ENCODE measurements around the gene TWNK. TPM values are rescaled to one million over a fixed set of nuclear protein-coding genes. Genes with fewer than 3 reads are reported as not detected.

Gene TWNK
- polyA plus RNA-seq, 2 of the 4 experiments (the other 2 are of a cell fraction), result 21.1 to 34.7 TPM

GRCh38 chr10:100979791-100980272 is 7.5 kb upstream of the TWNK start (continued):
- TF ChIP-seq MAFK (IDR thresholded peaks at IDR 0.05; ENCODE audit: partially characterized antibody), result no peak
- no peak for TF ChIP-seq NR3C1 (IDR thresholded peaks at IDR 0.05)
- no peak for TF ChIP-seq CBX2 (IDR thresholded peaks at IDR 0.05; ENCODE audit: borderline replicate concordance, low read depth)

- no peak overlapping the region for H3K4me3 ChIP-seq
- CTCF ChIA-PET, result interaction anchor here (1.0 to 1.9 kb wide), 6 partner anchors 11 to 38 kb away, joined by 3 to 10 read pairs (median 6); partner anchors contain the start of gene SEMA4G
- no peaks in the 10 kb centered on the region for H3K9me3 ChIP-seq
- ATAC-seq (no peak), DNase-seq (ENCODE audit: low read depth in 1 of 2, low spot score in 1 of 2) (no peak), FAIRE-seq (no peak)
- TF ChIP-seq ATOH8 (CRISPR knock-in tag; IDR thresholded peaks at IDR 0.05; ENCODE audit: low read depth), result no peak
- no peak for TF ChIP-seq CHD4 (IDR thresholded peaks at IDR 0.05; ENCODE audit: borderline replicate concordance)
- no peak for TF ChIP-seq MAX (IDR thresholded peaks at IDR 0.05)
- no peak for TF ChIP-seq RFX5 (IDR thresholded peaks at IDR 0.05)
- no peak for TF ChIP-seq POLR2A (IDR thresholded peaks at IDR 0.05; ENCODE audit: low read length)
- no peak for TF ChIP-seq FOSB (CRISPR knock-in tag; IDR thresholded peaks at IDR 0.05)
- TF ChIP-seq HEYL (CRISPR knock-in tag; IDR thresholded peaks at IDR 0.05), result no peak
- TF ChIP-seq HMGXB4 (CRISPR knock-in tag; IDR thresholded peaks at IDR 0.05; ENCODE audit: borderline replicate concordance), result no peak
- no peak for TF ChIP-seq ELK1 (IDR thresholded peaks at IDR 0.05; ENCODE audit: low read depth, low read length)
- no peak for TF ChIP-seq EP300 (IDR thresholded peaks at IDR 0.05)
- TF ChIP-seq ZNF302 (CRISPR knock-in tag; IDR thresholded peaks at IDR 0.05), result no peak
- no peak overlapping the region for H3K27ac ChIP-seq
- H3K4me1 ChIP-seq, result peaks cover 3% of the 10 kb centered on the region; the same call in 2 of the 3 replicates
- H3K4me2 ChIP-seq, result no peak overlapping the region
- POLR2A ChIA-PET, result no interaction called here
- 68% methylated on average over 2 of the region's 2 CpGs for WGBS (ENCODE audit: missing lambda C conversion rate)
Measured at GRCh38 chr10:100980311-100980710, 7.0 kb upstream of the TWNK start.

GRCh38 chr10:100980711-100981110 is 6.6 kb upstream of the TWNK start:
- Histone ChIP-seq H3K4me1 (peaks cover 7% of the 10 kb centered on the region), H3K4me2 (no peak overlapping the region), H3K27ac (no peak overlapping the region), H3K4me3 (no peak overlapping the region), H3K9me3 (no peaks in the 10 kb centered on the region)
- FAIRE-seq, result no peak
- no peak for ATAC-seq
- 100% methylated on average over 7 of the region's 7 CpGs for WGBS (ENCODE audit: missing lambda C conversion rate)
- POLR2A ChIA-PET, result no interaction called here
- no peak for DNase-seq (ENCODE audit: low read depth in 1 of 2, low spot score in 1 of 2)
- CTCF ChIA-PET, result interaction anchor here (0.9 to 1.9 kb wide), 8 partner anchors 8 to 38 kb away, joined by 3 to 10 read pairs (median 4); partner anchors contain the start of gene SEMA4G
- TF ChIP-seq HOXA7 (CRISPR knock-in tag; IDR thresholded peaks at IDR 0.05) (no peak), ZSCAN20 (CRISPR knock-in tag; IDR thresholded peaks at IDR 0.05) (no peak), NPAS2 (CRISPR knock-in tag; IDR thresholded peaks at IDR 0.05; ENCODE audit: borderline replicate concordance) (no peak), CBX8 (IDR thresholded peaks at IDR 0.05) (no peak), GATA3 (IDR thresholded peaks at IDR 0.05; ENCODE audit: borderline replicate concordance) (no peak), RAD21 (conservative IDR thresholded peaks at IDR 0.05 in 1 of 2, IDR thresholded peaks at IDR 0.05 in 1 of 2) (no peak), USF2 (IDR thresholded peaks at IDR 0.05) (no peak), REST (IDR thresholded peaks at IDR 0.05) (no peak), HEYL (CRISPR knock-in tag; IDR thresholded peaks at IDR 0.05) (no peak), HDAC2 (IDR thresholded peaks at IDR 0.05) (no peak), PHF8 (IDR thresholded peaks at IDR 0.05; ENCODE audit: borderline replicate concordance, low read depth) (no peak), JUNB (IDR thresholded peaks at IDR 0.05) (no peak), BCL3 (IDR thresholded peaks at IDR 0.05) (no peak), RNF2 (IDR thresholded peaks at IDR 0.05; ENCODE audit: borderline replicate concordance, low read depth) (no peak)

Data from A549 (cell line).